ENCODE measurements around the gene COX7C. TPM values are rescaled to one million over a fixed set of nuclear protein-coding genes. Genes with fewer than 3 reads are reported as not detected.
"Not testable (repeated sequence)": the region's sequence is repeated elsewhere in the genome, so short reads cannot be mapped to it uniquely, and the experiment has no call there.

Gene COX7C
- 100 to 1,000 TPM; 515 to 818 (median 708) TPM for total RNA-seq

DNA sequence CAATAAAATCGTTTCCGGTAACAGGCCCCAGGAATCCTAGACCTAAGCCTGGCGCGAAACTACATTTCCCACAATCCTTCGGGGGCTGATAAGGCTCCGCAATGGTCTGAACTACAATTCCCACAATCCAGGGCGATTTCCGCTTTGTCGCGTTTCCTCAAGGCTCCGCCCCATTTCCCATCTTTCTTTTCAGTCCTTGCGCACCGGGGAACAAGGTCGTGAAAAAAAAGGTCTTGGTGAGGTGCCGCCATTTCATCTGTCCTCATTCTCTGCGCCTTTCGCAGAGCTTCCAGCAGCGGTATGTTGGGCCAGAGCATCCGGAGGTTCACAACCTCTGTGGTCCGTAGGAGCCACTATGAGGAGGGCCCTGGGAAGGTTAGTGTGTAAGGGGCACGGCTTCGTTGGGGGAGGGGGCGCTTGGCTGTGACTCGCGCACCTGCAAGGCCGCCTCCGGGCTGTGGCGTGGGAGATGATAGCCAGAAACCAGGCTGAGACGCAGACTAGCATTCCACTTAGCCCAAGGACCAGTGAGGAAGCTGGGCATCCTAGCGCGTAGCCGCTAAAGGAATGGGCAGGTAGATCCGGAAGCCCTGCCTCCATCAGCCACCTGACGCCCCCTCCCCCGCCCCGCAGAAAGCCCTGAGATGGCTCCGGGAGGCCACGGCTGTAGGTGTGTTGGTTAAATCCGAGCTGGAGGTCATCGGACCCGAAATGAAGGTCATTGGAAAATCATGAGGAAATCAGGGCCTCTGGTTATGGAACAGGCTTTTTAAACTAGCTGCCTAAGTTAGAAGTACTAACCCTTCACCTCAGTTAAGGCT is at the start of gene COX7C:
TSS of gene COX7C (plus strand) at position 186 of the 821 bp plus-strand sequence. CDS start at position 301, 115 bp downstream.
- H3K36me3 ChIP-seq = peaks cover 9 to 36% of the 10 kb centered on the region in 2 donors
- no peaks in the 10 kb centered on the region for H3K9me3 ChIP-seq
- no peak for TF ChIP-seq CTCF (IDR thresholded peaks at IDR 0.05)
- peak; percentile 60 to 75 for TF ChIP-seq POLR2A (IDR thresholded peaks at IDR 0.05)
- TF ChIP-seq POLR2AphosphoS5 (IDR thresholded peaks at IDR 0.05) = peak; percentile 88
- H3K27ac ChIP-seq = peak within 1 kb of the TSS; percentile 90 to 95 (median 94)
- ATAC-seq = peak; percentile 99
- peak within 1 kb of the TSS; percentile 70 to 91 for H3K4me3 ChIP-seq
- peaks cover 0 to 16% (median 3%) of the 10 kb centered on the region in 3 donors for H3K4me1 ChIP-seq
- no peaks in the 10 kb centered on the region for H3K27me3 ChIP-seq
- 0 to 1% methylated on average over 7 to 16 of the region's 41 CpGs for WGBS, 2 donors (ENCODE audit: low coverage in 1 of 2)

- not testable (repeated sequence) for H3K4me1 ChIP-seq, H3K36me3 ChIP-seq, H3K9me3 ChIP-seq, H3K4me3 ChIP-seq, H3K27me3 ChIP-seq, ATAC-seq, H3K27ac ChIP-seq
- 97% methylated on average over 6 of the region's 44 CpGs; no CpG with 5 or more reads in 1 of the 2 donors for WGBS, 2 donors (ENCODE audit: low coverage in 1 of 2)
Measured at GRCh38 chr5:86569522-86570426, 48.0 kb upstream of the COX7C start.

DNA sequence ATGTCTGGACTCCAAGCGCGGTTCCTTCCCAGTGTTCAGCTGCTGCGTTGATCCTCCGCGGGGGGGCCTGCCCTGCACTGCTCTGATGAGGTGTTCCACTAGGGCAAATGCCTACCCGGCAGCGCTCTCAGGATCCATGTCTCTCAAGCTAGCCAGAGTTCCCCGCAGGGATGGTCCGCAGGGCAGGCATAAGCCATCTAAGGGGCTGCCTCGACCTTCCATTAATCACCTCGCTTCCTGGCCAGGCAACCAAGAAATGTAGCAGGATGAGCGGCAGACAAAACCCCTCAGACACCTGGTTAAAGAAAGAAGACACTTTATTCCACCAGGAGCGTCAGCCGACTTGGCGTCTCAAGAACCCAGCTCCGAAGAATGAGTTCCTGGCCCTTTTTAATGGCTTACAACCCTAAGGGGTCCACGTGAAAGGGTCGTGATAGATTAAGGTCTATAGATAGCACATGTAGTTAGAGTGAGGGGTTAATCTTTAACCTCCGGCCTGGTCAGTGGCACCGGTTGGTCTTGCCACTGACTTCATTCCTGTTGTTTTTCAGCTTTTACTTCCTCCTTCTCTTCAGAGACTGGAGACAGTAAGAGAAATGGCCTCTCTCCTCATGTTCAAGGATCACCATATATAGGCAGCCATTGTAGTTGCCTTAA is 47.2 kb upstream of the COX7C start:
- Histone ChIP-seq H3K36me3 (no peaks in the 10 kb centered on the region), H3K27ac (no peak overlapping the region), H3K4me1 (no peaks in the 10 kb centered on the region), H3K27me3 (no peaks in the 10 kb centered on the region), H3K9me3 (no peaks in the 10 kb centered on the region), H3K4me3 (no peak overlapping the region)
- 83 to 87% methylated on average over 9 to 10 of the region's 20 CpGs for WGBS, 2 donors (ENCODE audit: low coverage in 1 of 2)
- TF ChIP-seq CTCF (IDR thresholded peaks at IDR 0.05) = no peak
- TF ChIP-seq POLR2AphosphoS5 (IDR thresholded peaks at IDR 0.05) = no peak
- no peak for TF ChIP-seq POLR2A (IDR thresholded peaks at IDR 0.05)
- TF ChIP-seq EP300 (IDR thresholded peaks at IDR 0.05) = no peak
- ATAC-seq = no peak

GRCh38 chr5:86571109-86571508 is 46.6 kb upstream of the COX7C start:
- not testable (repeated sequence) for H3K36me3 ChIP-seq, H3K27me3 ChIP-seq, H3K4me3 ChIP-seq, H3K4me1 ChIP-seq, ATAC-seq, H3K9me3 ChIP-seq, H3K27ac ChIP-seq
- 98 to 100% methylated on average over 1 to 9 of the region's 12 CpGs for WGBS, 2 donors (ENCODE audit: low coverage in 1 of 2)

GRCh38 chr5:86572825-86573517 is 44.8 kb upstream of the COX7C start:
- no peak overlapping the region for H3K27ac ChIP-seq
- WGBS, 2 donors (ENCODE audit: low coverage in 1 of 2) = 78 to 79% methylated on average over 2 to 7 of the region's 7 CpGs
- TF ChIP-seq EP300 (IDR thresholded peaks at IDR 0.05) = no peak
- TF ChIP-seq POLR2A (IDR thresholded peaks at IDR 0.05) = no peak
- TF ChIP-seq CTCF (IDR thresholded peaks at IDR 0.05) = no peak
- no peak for TF ChIP-seq POLR2AphosphoS5 (IDR thresholded peaks at IDR 0.05)
- no peak for ATAC-seq
- no peaks in the 10 kb centered on the region for H3K9me3 ChIP-seq
- no peaks in the 10 kb centered on the region for H3K36me3 ChIP-seq
- no peaks in the 10 kb centered on the region for H3K4me1 ChIP-seq
- no peaks in the 10 kb centered on the region for H3K27me3 ChIP-seq
- H3K4me3 ChIP-seq = no peak overlapping the region

Data from gastroesophageal sphincter (tissue), 4 donors.